GM12878 (cell line): Measurements from ENCODE around the gene EXOSC2.

ENCODE experiments used
- BHLHE40 ChIP-seq, 2 experiments: fragments of 450-650 bp in 1 of 2; IDR thresholded peaks; 2 replicates each; pipeline ENCODE4 v1.6.1; 2011 to 2017; ENCODE audit warnings: low read depth in 2 of 2, borderline replicate concordance in 1 of 2, improper control_type of control experiment in 1 of 2, low read length in 1 of 2, mild to moderate bottlenecking in 1 of 2
- CBX5 ChIP-seq: sonication (generic); IDR thresholded peaks from 2 replicates; pipeline ENCODE4 v1.6.1; 2016; ENCODE audit warnings: low read depth, moderate library complexity, mild to moderate bottlenecking, inconsistent platforms
- NFYB ChIP-seq: IDR thresholded peaks from 2 replicates; pipeline ENCODE4 v1.6.1; 2011; ENCODE audit warnings: low read depth, mild to moderate bottlenecking, low read length, improper control_type of control experiment, moderate library complexity; ENCODE audit not compliant: insufficient read depth
- POLR2A ChIP-seq: IDR thresholded peaks from 2 replicates; pipeline ENCODE4 v1.6.1; 2011; ENCODE audit warnings: low read depth, mild to moderate bottlenecking, low read length
- POLR2AphosphoS5 ChIP-seq: IDR thresholded peaks from 2 replicates; pipeline ENCODE4 v1.6.1; 2011; ENCODE audit warnings: mild to moderate bottlenecking, low read length, inconsistent platforms
- RAD21 ChIP-seq: IDR thresholded peaks from 2 replicates; pipeline ENCODE4 v1.6.1; 2011; ENCODE audit warnings: mild to moderate bottlenecking, low read depth, low read length, moderate library complexity; ENCODE audit not compliant: insufficient read depth
- REST ChIP-seq: IDR thresholded peaks from 2 replicates; pipeline ENCODE4 v1.6.1; 2012; ENCODE audit warnings: mild to moderate bottlenecking, low read depth, low read length
- RFX5 ChIP-seq: IDR thresholded peaks from 2 replicates; pipeline ENCODE4 v1.6.1; 2011; ENCODE audit warnings: low read depth, low read length, improper control_type of control experiment
- SRF ChIP-seq, 2 experiments: IDR thresholded peaks; 2 replicates each; pipeline ENCODE4 v1.6.1; 2011; ENCODE audit warnings: low read depth in 2 of 2, low read length in 2 of 2, mild to moderate bottlenecking in 1 of 2, moderate library complexity in 1 of 2
- TCF12 ChIP-seq: IDR thresholded peaks from 2 replicates; pipeline ENCODE4 v1.6.1; 2011; ENCODE audit warnings: low read depth, mild to moderate bottlenecking, low read length
- WRNIP1 ChIP-seq: IDR thresholded peaks from 2 replicates; pipeline ENCODE4 v1.6.1; 2011; ENCODE audit warnings: low read depth, low read length, improper control_type of control experiment, borderline replicate concordance
- ZNF24 ChIP-seq: fragments of 450-650 bp; IDR thresholded peaks from 2 replicates; pipeline ENCODE4 v1.6.1; 2017; ENCODE audit warnings: antibody characterized with exemption, mild to moderate bottlenecking
- TF ChIP-seq, protein P1 (sequence below): IDR thresholded peaks from 2 replicates; pipeline ENCODE4 v1.6.1; 2011; ENCODE audit warnings: borderline replicate concordance, low read depth, mild to moderate bottlenecking, moderate library complexity, mixed read lengths, low read length; ENCODE audit not compliant: insufficient read depth; ENCODE audit errors: extremely low read length
- TF ChIP-seq, protein P2 (sequence below), 3 experiments: IDR thresholded peaks in 2 of 3; conservative IDR thresholded peaks in 1 of 3; 2 replicates each; pipeline ENCODE4 v1.5.1; 2011; ENCODE audit warnings: low read depth in 3 of 3, low read length in 3 of 3, mild to moderate bottlenecking in 3 of 3, control low read depth in 2 of 3, moderate library complexity in 2 of 3, inconsistent platforms in 1 of 3, mixed read lengths in 1 of 3; ENCODE audit not compliant: control insufficient read depth in 2 of 3, insufficient read depth in 1 of 3; ENCODE audit errors: extremely low read depth in 1 of 3

DNA sequence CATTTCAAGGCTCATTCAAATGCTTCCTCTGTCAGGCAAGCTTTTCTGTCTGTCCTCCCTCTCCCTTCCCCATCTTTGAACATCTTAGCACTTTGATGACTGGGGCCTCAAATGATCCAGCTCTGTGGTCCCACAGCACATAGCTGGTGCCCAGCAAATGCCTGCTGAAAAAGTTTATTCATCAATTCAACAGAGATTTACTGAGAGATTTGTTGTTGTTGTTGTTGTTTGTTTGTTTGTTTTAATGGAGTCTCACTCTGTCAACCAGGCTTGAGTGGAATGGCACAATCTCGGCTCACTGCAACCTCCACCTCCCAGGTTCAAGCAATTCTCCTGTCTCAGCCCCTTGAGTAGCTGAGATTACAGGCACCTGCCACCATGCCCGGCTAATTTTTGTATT lies 6.0 kb upstream of the EXOSC2 start:
- TF ChIP-seq, protein P1, sequence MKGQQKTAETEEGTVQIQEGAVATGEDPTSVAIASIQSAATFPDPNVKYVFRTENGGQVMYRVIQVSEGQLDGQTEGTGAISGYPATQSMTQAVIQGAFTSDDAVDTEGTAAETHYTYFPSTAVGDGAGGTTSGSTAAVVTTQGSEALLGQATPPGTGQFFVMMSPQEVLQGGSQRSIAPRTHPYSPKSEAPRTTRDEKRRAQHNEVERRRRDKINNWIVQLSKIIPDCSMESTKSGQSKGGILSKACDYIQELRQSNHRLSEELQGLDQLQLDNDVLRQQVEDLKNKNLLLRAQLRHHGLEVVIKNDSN: no peak
- TF ChIP-seq NFYB: no peak
- TF ChIP-seq RAD21: no peak
- no peak for TF ChIP-seq CBX5
- TF ChIP-seq, protein P2, sequence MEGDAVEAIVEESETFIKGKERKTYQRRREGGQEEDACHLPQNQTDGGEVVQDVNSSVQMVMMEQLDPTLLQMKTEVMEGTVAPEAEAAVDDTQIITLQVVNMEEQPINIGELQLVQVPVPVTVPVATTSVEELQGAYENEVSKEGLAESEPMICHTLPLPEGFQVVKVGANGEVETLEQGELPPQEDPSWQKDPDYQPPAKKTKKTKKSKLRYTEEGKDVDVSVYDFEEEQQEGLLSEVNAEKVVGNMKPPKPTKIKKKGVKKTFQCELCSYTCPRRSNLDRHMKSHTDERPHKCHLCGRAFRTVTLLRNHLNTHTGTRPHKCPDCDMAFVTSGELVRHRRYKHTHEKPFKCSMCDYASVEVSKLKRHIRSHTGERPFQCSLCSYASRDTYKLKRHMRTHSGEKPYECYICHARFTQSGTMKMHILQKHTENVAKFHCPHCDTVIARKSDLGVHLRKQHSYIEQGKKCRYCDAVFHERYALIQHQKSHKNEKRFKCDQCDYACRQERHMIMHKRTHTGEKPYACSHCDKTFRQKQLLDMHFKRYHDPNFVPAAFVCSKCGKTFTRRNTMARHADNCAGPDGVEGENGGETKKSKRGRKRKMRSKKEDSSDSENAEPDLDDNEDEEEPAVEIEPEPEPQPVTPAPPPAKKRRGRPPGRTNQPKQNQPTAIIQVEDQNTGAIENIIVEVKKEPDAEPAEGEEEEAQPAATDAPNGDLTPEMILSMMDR (IDR thresholded peaks at IDR 0.05 in 2 of 3, conservative IDR thresholded peaks at IDR 0.05 in 1 of 3; ENCODE audit: control insufficient read depth in 2 of 3, extremely low read depth in 1 of 3, insufficient read depth in 1 of 3, low read depth in 3 of 3, low read length in 3 of 3): no peak
- no peak for TF ChIP-seq SRF (IDR thresholded peaks at IDR 0.05; ENCODE audit: low read depth in 2 of 2, low read length in 2 of 2)
- no peak for TF ChIP-seq BHLHE40 (IDR thresholded peaks at IDR 0.05; ENCODE audit: borderline replicate concordance in 1 of 2, low read depth in 2 of 2, low read length in 1 of 2)
- no peak for TF ChIP-seq ZNF24
- no peak for TF ChIP-seq POLR2A
- no peak for TF ChIP-seq WRNIP1
- no peak for TF ChIP-seq RFX5
- no peak for TF ChIP-seq POLR2AphosphoS5
- no peak for TF ChIP-seq TCF12
- TF ChIP-seq REST: no peak
